Endothelial cell of umbilical vein (primary cell): Measurements from ENCODE around the gene CDK15. TPM values are rescaled to one million over a fixed set of nuclear protein-coding genes. Genes with fewer than 3 reads are reported as not detected.

Source experiments
- BruUV-seq: library from RNA; stranded (reverse); fragments of 400-500 nt; replicated peaks from 2 replicates; lab custom pipeline; 2021; lab: Mats Ljungman, UMichigan
- CTCF ChIA-PET: fragments of 300-600, 350-600 bp; sonication (Branson Sonifier 250); formaldehyde crosslinking; loops from one replicate; lab custom pipeline; 2021; ENCODE audit warnings: antibody characterized with exemption, inconsistent platforms; lab: Charles Lee
- POLR2A ChIA-PET: fragments of 300-600, 350-600 bp; sonication (Branson Sonifier 250); formaldehyde crosslinking; loops from one replicate; lab custom pipeline; 2021; ENCODE audit warnings: antibody characterized with exemption, inconsistent platforms; lab: Charles Lee
- DNase-seq: peaks from one replicate; pipeline ENCODE4 v3.0.0-alpha.2; 2011; ENCODE audit warnings: low read depth, low spot score
- FAIRE-seq: peaks from 2 replicates; lab custom pipeline; 2011; peaks lifted over from hg19 to GRCh38; lab: Jason Lieb, UNC
- H2AFZ ChIP-seq: 2 replicates; pipeline ENCODE4 v1.6.0; 2012; ENCODE audit warnings: low read depth, low read length, control low read depth, inconsistent platforms
- H3K27ac ChIP-seq: 2 replicates; pipeline ENCODE4 v1.5.1; 2011; ENCODE audit warnings: low read depth, mild to moderate bottlenecking, control low read depth, low read length, moderate library complexity; ENCODE audit not compliant: insufficient read depth
- H3K27me3 ChIP-seq, 2 experiments: 2 replicates each; pipeline versions ENCODE4 v1.6.0 to v1.6.1; 2011; ENCODE audit warnings: low read length in 2 of 2, mixed read lengths in 1 of 2; ENCODE audit not compliant: control insufficient read depth in 2 of 2, insufficient read depth in 2 of 2
- H3K36me3 ChIP-seq, 2 experiments: 2 replicates in 1 of 2; 3 replicates in 1 of 2; pipeline ENCODE4 v1.5.1; 2011; ENCODE audit warnings: low read length in 2 of 2, mild to moderate bottlenecking in 1 of 2, moderate library complexity in 1 of 2; ENCODE audit not compliant: control insufficient read depth in 2 of 2, insufficient read depth in 2 of 2; ENCODE audit errors: extremely low read depth in 1 of 2
- H3K4me1 ChIP-seq: 3 replicates; pipeline ENCODE4 v1.5.1; 2011; ENCODE audit warnings: mild to moderate bottlenecking, low read length; ENCODE audit not compliant: control insufficient read depth, insufficient read depth; ENCODE audit errors: extremely low read depth
- H3K4me2 ChIP-seq: 2 replicates; pipeline ENCODE4 v1.6.1; 2011; ENCODE audit warnings: low read length, control low read depth, mixed read lengths; ENCODE audit not compliant: insufficient read depth
- H3K4me3 ChIP-seq, 3 experiments: fragments of 200-600 bp in 1 of 3; sonication (generic), shearing (Covaris generic) in 1 of 3; replicated peaks in 1 of 3; 2 replicates each; pipeline ENCODE4 v1.5.1; 2011 to 2016; ENCODE audit warnings: control low read depth in 3 of 3, low read length in 3 of 3, mild to moderate bottlenecking in 2 of 3, inconsistent platforms in 1 of 3, low read depth in 1 of 3, moderate library complexity in 1 of 3; ENCODE audit not compliant: insufficient read depth in 1 of 3
- H3K79me2 ChIP-seq: 2 replicates; pipeline ENCODE4 v1.6.0; 2012; ENCODE audit warnings: low read length, inconsistent platforms; ENCODE audit not compliant: control insufficient read depth, insufficient read depth
- H3K9ac ChIP-seq: replicated peaks from 2 replicates; pipeline ENCODE3; 2011; ENCODE audit warnings: low read length, control low read depth; ENCODE audit not compliant: insufficient read depth; ENCODE audit errors: extremely low read depth
- H3K9me1 ChIP-seq: replicated peaks from 3 replicates; pipeline ENCODE4 v1.6.0; 2011; ENCODE audit warnings: mild to moderate bottlenecking, low read length; ENCODE audit not compliant: control insufficient read depth, insufficient read depth; ENCODE audit errors: extremely low read depth
- H3K9me3 ChIP-seq: replicated peaks from 2 replicates; pipeline ENCODE4 v1.5.1; 2012; ENCODE audit warnings: low read length, inconsistent platforms; ENCODE audit not compliant: control insufficient read depth, insufficient read depth
- H4K20me1 ChIP-seq: replicated peaks from 2 replicates; pipeline ENCODE3; 2011; ENCODE audit warnings: mild to moderate bottlenecking, low read length; ENCODE audit not compliant: control insufficient read depth, insufficient read depth; ENCODE audit errors: extremely low read depth
- CTCF ChIP-seq, 2 donors: IDR thresholded peaks; 1 replicate in 1 of 2; 2 replicates in 1 of 2; pipeline ENCODE4 v1.5.1; 2011; ENCODE audit warnings: low read length in 2 of 2, mild to moderate bottlenecking in 2 of 2, moderate library complexity in 2 of 2, control low read depth in 1 of 2, inconsistent platforms in 1 of 2, low read depth in 1 of 2; ENCODE audit not compliant: insufficient read depth in 1 of 2; ENCODE audit errors: extremely low read depth in 1 of 2
- EZH2 ChIP-seq: IDR thresholded peaks from 2 replicates; pipeline ENCODE4 v1.6.1; 2012; ENCODE audit warnings: borderline replicate concordance, low read depth, mild to moderate bottlenecking, moderate library complexity, low read length, inconsistent platforms; ENCODE audit not compliant: severe bottlenecking
- FOS ChIP-seq: IDR thresholded peaks from 2 replicates; pipeline ENCODE4 v1.6.1; 2011; ENCODE audit warnings: mild to moderate bottlenecking, low read length, moderate library complexity, borderline replicate concordance; ENCODE audit not compliant: insufficient read depth
- GATA2 ChIP-seq: IDR thresholded peaks from 2 replicates; pipeline ENCODE4 v1.7.0; 2011; ENCODE audit warnings: low read depth, mild to moderate bottlenecking, moderate library complexity, mixed read lengths, low read length; ENCODE audit not compliant: insufficient read length, insufficient read depth
- JUN ChIP-seq: IDR thresholded peaks from 2 replicates; pipeline ENCODE4 v1.6.1; 2011; ENCODE audit warnings: borderline replicate concordance, low read depth; ENCODE audit not compliant: insufficient read length, insufficient read depth
- MAX ChIP-seq: IDR thresholded peaks from 2 replicates; pipeline ENCODE4 v1.6.1; 2011; ENCODE audit not compliant: insufficient read depth, insufficient read length
- MYC ChIP-seq: IDR thresholded peaks from one replicate; pipeline ENCODE4 v1.6.1; 2011; ENCODE audit warnings: mild to moderate bottlenecking, low read depth, low read length
- POLR2A ChIP-seq: IDR thresholded peaks from 2 replicates; pipeline ENCODE4 v1.6.1; 2012; ENCODE audit warnings: low read depth, mild to moderate bottlenecking, control low read depth, low read length
- POLR2AphosphoS5 ChIP-seq: IDR thresholded peaks from 2 replicates; pipeline ENCODE4 v1.6.1; 2012; ENCODE audit warnings: low read depth, mild to moderate bottlenecking, control low read depth, low read length, moderate library complexity; ENCODE audit not compliant: insufficient read depth
- dilution Hi-C: fragments of 300-500 bp; cut with MboI; formaldehyde crosslinking; loops from one replicate; pipeline ENCODE4 v1.15.0; 2019; ENCODE audit warnings: low sequenced_read_pairs; ENCODE audit not compliant: extremely low pct_ligation_motif_present
- intact Hi-C: fragments of 100-400 bp; cut with micrococcal nuclease; formaldehyde crosslinking; loops from one replicate; pipeline ENCODE4 v1.10.0; 2022
- polyA plus RNA-seq, 4 experiments: library from polyadenylated mRNA; depleted of rRNA in 3 of 4; stranded (reverse) in 3 of 4; unstranded in 1 of 4; fragments of >200 nt; gene quantifications; 2 replicates each; pipeline versions ENCODE4 v1.2.1 to v1.2.3, GENCODE V29; 2011 to 2012; ENCODE audit warnings: missing spikeins in 1 of 4
- total RNA-seq: library from RNA; stranded (reverse); gene quantifications from 2 replicates; pipeline ENCODE4 v1.2.3, GENCODE V29; 2021

The CDK15 gene
- total and polyA plus RNA-seq, 2 donors (not counting 3 experiments of a cell fraction or from before 2014, with no cell fraction given): not detected

- Histone ChIP-seq H3K9me1 (no peaks in the 10 kb centered on the region), H2AFZ (no peak overlapping the region), H3K4me2 (no peak overlapping the region), H4K20me1 (no peaks in the 10 kb centered on the region), H3K4me3 (no peak overlapping the region), H3K9me3 (no peaks in the 10 kb centered on the region), H3K27ac (no peak overlapping the region), H3K9ac (no peak overlapping the region), H3K4me1 (no peaks in the 10 kb centered on the region), H3K79me2 (no peaks in the 10 kb centered on the region), H3K27me3 (peaks cover 12 to 21% of the 10 kb centered on the region in 2 experiments), H3K36me3 (no peaks in the 10 kb centered on the region)
- DNase-seq: no peak
- ChIA-PET POLR2A (no interaction called here), CTCF (no interaction called here)
- no TSS peak for BruUV-seq
- TF ChIP-seq CTCF (IDR thresholded peaks at IDR 0.05; ENCODE audit: extremely low read depth in 1 of 2, insufficient read depth in 1 of 2, low read depth in 1 of 2, low read length in 2 of 2) (no peak), EZH2 (no peak), MYC (no peak), FOS (no peak), MAX (no peak), JUN (no peak), GATA2 (no peak), POLR2AphosphoS5 (no peak), POLR2A (no peak)
- intact Hi-C loops: no loop called here
- dilution Hi-C loops: no loop called here
- FAIRE-seq: no peak
Observed at GRCh38 chr2:201813996-201814760, 7.8 kb downstream of the CDK15 start.
